AG09309 (cell line): Measurements from ENCODE around the gene GPC4.
"Not testable (repeated sequence)": the region's sequence is repeated elsewhere in the genome, so short reads cannot be mapped to it uniquely, and the experiment has no call there.

ENCODE experiments used
- DNase-seq: peaks from one replicate; pipeline ENCODE4 v3.0.0-alpha.2; 2010; ENCODE audit warnings: low read depth
- H3K4me3 ChIP-seq: 2 replicates; pipeline ENCODE4 v1.5.1; 2011; ENCODE audit warnings: mild to moderate bottlenecking, low read depth, low read length, moderate library complexity; ENCODE audit not compliant: control insufficient read depth
- TF ChIP-seq, protein P1 (sequence below): IDR thresholded peaks from 2 replicates; pipeline ENCODE4 v1.5.1; 2011; ENCODE audit warnings: mild to moderate bottlenecking, low read depth, low read length, inconsistent platforms; ENCODE audit not compliant: insufficient read depth, control insufficient read depth; ENCODE audit errors: missing control alignments

Gene GPC4

DNA sequence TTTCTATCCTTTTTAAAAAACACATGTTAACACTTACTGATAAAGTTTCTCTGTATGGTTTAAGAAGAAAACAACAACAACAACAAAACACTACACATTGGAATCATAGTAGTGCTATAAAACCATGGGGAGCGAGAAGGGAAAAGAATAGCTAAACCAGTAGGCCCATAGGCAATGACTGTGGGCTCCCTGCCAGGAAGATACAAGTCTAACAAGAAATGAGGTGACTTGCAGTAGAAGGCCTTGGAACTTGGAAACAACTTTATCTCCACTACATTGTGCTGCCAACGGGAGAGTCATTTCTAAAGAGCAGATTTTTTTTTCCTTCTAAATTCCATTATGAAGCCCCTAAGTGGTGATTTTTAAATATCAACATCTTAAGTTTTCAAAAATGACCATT is 78.0 kb downstream of the GPC4 start:
- TF ChIP-seq, protein P1, sequence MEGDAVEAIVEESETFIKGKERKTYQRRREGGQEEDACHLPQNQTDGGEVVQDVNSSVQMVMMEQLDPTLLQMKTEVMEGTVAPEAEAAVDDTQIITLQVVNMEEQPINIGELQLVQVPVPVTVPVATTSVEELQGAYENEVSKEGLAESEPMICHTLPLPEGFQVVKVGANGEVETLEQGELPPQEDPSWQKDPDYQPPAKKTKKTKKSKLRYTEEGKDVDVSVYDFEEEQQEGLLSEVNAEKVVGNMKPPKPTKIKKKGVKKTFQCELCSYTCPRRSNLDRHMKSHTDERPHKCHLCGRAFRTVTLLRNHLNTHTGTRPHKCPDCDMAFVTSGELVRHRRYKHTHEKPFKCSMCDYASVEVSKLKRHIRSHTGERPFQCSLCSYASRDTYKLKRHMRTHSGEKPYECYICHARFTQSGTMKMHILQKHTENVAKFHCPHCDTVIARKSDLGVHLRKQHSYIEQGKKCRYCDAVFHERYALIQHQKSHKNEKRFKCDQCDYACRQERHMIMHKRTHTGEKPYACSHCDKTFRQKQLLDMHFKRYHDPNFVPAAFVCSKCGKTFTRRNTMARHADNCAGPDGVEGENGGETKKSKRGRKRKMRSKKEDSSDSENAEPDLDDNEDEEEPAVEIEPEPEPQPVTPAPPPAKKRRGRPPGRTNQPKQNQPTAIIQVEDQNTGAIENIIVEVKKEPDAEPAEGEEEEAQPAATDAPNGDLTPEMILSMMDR = no peak
- H3K4me3 ChIP-seq = no peak overlapping the region
- no peak for DNase-seq

DNA sequence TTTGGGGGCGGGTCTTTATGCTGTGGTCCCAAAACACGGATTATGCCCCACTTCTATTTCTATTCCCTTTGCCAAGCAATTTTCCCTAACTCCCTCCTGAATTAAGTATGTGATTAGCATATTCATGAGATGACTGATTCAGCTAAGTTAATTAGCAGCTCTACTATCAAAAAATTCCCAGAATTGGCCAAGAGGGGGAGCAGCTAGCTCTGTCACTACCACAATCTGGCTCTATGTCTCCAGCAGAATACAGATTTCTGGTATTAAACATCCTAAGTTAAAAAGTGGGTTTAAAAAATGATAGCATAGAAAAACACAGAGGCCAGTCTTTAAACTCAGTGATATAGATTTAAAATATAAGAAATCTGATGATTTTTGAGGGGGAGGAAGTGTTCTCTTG is 80.3 kb downstream of the GPC4 start:
- no peak overlapping the region for H3K4me3 ChIP-seq
- peak; percentile 8 for DNase-seq
- TF ChIP-seq, protein P1 = peak; percentile 57

GRCh38 chrX:133333154-133333750 is 82.0 kb downstream of the GPC4 start:
- TF ChIP-seq, protein P1 = no peak
- DNase-seq = no peak
- no peak overlapping the region for H3K4me3 ChIP-seq

- H3K4me3 ChIP-seq = no peak overlapping the region
- no peak for DNase-seq
- TF ChIP-seq, protein P1 = no peak
Observed at GRCh38 chrX:133332737-133333136, 82.6 kb downstream of the GPC4 start.

DNA sequence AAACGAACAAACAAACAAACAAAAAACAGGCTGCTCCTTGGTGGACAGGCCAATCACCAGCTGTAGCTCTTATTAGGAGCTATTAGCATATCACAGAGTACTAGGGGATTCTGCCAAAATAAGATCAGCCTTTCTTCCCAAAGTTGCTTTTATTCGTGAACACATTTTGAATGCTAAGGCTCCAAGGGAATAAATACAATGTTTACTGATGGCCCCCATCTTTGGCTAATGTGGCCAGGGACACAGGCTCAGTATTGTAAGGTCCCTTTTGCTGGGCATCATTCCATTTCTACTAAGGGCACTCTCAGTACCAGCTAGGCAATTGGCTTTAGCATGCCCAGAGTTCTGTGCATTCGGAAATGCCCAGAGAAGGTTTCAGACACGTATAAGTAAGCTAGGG is 84.3 kb downstream of the GPC4 start:
- TF ChIP-seq, protein P1 = no peak
- H3K4me3 ChIP-seq = no peak overlapping the region
- no peak for DNase-seq

- no peak for DNase-seq
- TF ChIP-seq, protein P1 = no peak
- no peak overlapping the region for H3K4me3 ChIP-seq
Observed at GRCh38 chrX:133325422-133325821, 89.9 kb downstream of the GPC4 start.

GRCh38 chrX:133323431-133323830 is 91.9 kb downstream of the GPC4 start:
- no peak overlapping the region for H3K4me3 ChIP-seq
- TF ChIP-seq, protein P1 = no peak
- no peak for DNase-seq

GRCh38 chrX:133322269-133322668 is 93.0 kb downstream of the GPC4 start:
- H3K4me3 ChIP-seq, DNase-seq: not testable (repeated sequence)
